B cell (primary cell): Measurements from ENCODE around the gene PIK3IP1.

ENCODE experiments used
- CTCF ChIP-seq: fragments of 200-600 bp; IDR thresholded peaks from one replicate; pipeline ENCODE4 v1.8.0; 2022; ENCODE audit warnings: antibody characterized with exemption, mild to moderate bottlenecking
- EZH2 ChIP-seq: IDR thresholded peaks from 2 replicates; pipeline ENCODE4 v1.6.1; 2012; ENCODE audit warnings: borderline replicate concordance, low read depth, mild to moderate bottlenecking, moderate library complexity, low read length; ENCODE audit not compliant: insufficient read depth, poor library complexity, severe bottlenecking

- TF ChIP-seq EZH2 (no peak), CTCF (no peak)
Measured at GRCh38 chr22:31289344-31289743, 2.9 kb downstream of the PIK3IP1 start.
